Left kidney (tissue), 2 donors: ENCODE data around the gene TDO2. TPM values are rescaled to one million over a fixed set of nuclear protein-coding genes. Genes with fewer than 3 reads are reported as not detected.

Experiments
- DNase-seq: peaks from one replicate; pipeline ENCODE4 v3.0.0-alpha.2; 2013
- polyA plus RNA-seq: library from polyadenylated mRNA; unstranded; fragments of 120-200 nt; gene quantifications from one replicate; pipeline ENCODE4 v1.2.1, GENCODE V29; 2013; ENCODE audit not compliant: insufficient read length

The TDO2 gene
- polyA plus RNA-seq, 1 donor = 3.1 TPM

DNA sequence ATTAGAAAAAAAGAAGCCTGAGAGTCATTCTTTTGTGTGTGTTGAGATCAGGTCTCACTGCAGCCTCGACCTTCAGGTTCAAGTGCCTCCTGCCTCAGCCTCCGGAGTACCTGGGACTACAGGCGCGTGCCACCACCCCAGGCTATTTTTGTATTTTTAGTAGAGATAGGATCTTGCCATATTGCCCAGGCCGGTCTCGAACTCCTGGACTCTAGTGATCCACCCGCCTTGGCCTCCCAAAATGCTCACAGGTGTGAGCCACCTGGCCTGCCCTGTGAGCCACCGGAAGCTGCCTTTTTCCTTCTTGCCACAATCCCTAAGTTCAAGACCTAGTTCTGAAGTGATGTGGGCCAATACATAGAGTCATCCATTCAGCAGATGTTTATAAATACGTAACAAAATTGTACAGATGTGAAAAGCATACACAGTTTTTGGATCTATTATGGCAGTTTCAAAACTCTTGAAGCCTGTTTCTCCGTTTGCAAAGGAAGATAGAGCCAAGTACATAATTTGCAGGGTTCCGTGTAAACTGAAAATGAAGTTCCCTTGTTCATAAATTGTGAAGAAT, 50.7 kb downstream of the TDO2 start:
- no peak for DNase-seq

- DNase-seq = no peak
Measured at GRCh38 chr4:155954939-155955338, 51.4 kb downstream of the TDO2 start.

DNA sequence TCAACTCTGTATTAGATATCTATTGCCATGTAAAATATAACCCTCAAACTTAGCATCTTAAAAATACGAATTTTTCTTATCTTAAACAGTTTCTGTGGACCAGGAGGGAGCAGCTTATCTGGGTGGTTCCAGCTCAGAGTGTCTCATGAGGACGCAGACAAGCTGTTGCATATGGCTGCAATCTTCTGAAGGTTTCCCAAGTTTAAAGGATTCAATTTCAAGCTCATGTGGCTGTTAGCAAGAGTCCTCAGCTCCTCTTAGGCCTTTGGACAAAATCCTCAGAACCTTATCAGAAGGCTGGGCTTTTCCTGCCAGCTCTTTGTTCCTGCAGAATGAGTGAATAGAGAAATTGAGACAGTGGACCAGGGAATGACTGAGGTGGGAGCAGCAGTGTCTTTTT, 53.0 kb downstream of the TDO2 start:
- no peak for DNase-seq

DNA sequence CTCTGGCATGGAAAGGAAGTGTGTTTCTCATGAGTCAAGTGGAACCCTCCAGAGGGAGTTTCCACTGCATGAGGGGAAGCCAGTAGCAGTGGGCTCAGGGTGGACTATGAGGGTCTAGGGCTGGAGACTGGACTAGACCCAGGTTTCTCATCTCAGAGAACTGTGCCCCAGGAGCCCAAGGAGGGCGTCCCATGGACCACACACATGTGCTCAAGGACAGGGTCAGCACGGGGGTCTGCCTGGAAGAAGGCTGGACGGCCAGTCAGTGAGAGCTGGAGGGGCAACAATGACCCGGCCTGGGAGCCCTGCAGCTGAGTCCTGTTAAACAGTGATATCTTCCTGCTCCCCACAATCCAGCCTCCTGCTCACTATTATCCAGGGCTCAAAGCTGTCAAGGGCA, 55.9 kb downstream of the TDO2 start:
- no peak for DNase-seq

GRCh38 chr4:155960522-155960921, 57.0 kb downstream of the TDO2 start:
- DNase-seq = no peak

DNA sequence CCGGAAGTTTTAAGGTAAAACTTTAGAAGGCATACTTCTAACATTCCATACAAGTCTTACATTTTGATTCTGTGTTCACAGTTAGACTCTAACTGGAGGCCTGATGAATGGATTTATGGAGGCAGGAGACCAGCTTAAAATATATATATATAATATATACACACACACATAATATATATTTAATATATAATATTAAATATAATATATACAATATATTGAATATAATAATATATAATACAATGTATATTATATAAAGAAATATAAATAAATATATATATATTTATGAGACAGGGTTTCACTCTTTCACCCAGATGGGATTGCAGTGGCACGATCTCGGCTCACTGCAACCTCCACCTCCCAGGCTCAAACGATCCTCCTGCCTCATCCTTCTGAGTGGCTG, 58.1 kb downstream of the TDO2 start:
- DNase-seq = no peak

- DNase-seq = no peak
Measured at GRCh38 chr4:155962767-155963166, 59.3 kb downstream of the TDO2 start.

- DNase-seq = no peak
Measured at GRCh38 chr4:155964016-155964891, 60.8 kb downstream of the TDO2 start.

- no peak for DNase-seq
Measured at GRCh38 chr4:155966171-155966570, 62.7 kb downstream of the TDO2 start.

GRCh38 chr4:155966731-155967395, 63.4 kb downstream of the TDO2 start:
- DNase-seq = no peak

Other genes with a start within 250 kb of the TDO2 start
- 78.4 TPM for gene GUCY1A1, start 236.8 kb upstream of the TDO2 start, polyA plus RNA-seq
- gene GUCY1B1, start 144.7 kb upstream of the TDO2 start, polyA plus RNA-seq = 72.1 TPM
- gene ASIC5, start 37.4 kb upstream of the TDO2 start, polyA plus RNA-seq = 0.22 TPM
- 43.3 TPM for gene CTSO, start 50.2 kb downstream of the TDO2 start, polyA plus RNA-seq